ENCODE measurements around the gene ANKLE1. TPM values are rescaled to one million over a fixed set of nuclear protein-coding genes. Genes with fewer than 3 reads are reported as not detected.

ANKLE1 gene
- total and polyA plus RNA-seq, 8 donors: 0.04 to 0.59 (median 0.13) TPM; not detected in 1

DNA sequence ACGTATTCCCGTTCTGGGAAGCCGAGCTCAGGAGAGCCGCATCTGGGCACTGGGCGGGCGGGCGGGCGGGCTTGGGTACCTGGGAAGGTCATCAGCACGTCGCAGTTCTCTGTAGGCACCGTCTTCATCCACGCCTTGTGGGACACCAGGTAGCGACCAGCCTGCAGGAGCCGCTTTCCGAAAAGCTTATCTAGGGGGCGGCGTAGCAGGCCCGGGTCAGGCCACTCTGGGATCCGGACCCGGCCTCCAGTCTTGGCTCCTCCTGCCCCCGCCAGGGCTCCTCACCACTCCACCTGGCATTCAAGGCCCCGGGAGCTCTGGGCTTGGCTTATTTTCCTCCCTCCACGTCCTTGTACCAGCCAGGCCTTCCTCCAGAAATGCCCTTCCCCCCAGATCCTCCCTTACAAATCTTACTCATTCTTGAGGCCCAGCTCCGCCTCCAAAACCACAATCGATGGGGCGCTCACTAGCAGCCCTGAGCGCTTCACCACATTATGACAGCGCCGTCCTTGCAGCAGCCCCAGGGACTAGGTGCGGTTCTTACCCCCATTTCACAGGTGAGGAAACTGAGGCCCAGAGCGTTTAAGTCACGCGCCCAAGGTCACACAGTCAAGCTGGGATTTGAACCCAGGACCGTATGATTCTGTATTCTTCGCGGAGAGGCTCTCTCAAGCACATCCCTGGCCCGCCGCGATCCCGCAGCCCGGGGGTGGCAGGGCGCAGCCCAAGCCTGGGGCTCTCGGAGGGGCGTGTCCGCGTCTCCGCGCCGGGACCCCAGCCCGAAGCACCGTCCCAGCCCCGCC, 52.1 kb downstream of the ANKLE1 start:
- DNase-seq (peak in 2 of 6 donors; percentile 41 to 52), ATAC-seq (no peak), FAIRE-seq (no peak)
- WGBS, 2 donors: 40 to 51% methylated on average over 43 to 52 of the region's 52 CpGs
- intact Hi-C loops (cut with DNase I): no loop called here
- Histone ChIP-seq H3K9me3 (no peaks in the 10 kb centered on the region), H3K4me1 (peaks cover 0 to 19% (median 16%) of the 10 kb centered on the region in 3 donors), H3K27ac (peak overlapping the region in 1 of 4 donors; percentile 54), H3K4me3 (peak overlapping the region; percentile 75 to 85 (median 78)), H3K36me3 (no peaks in the 10 kb centered on the region), H3K27me3 (no peaks in the 10 kb centered on the region)
- TF ChIP-seq, protein P1, sequence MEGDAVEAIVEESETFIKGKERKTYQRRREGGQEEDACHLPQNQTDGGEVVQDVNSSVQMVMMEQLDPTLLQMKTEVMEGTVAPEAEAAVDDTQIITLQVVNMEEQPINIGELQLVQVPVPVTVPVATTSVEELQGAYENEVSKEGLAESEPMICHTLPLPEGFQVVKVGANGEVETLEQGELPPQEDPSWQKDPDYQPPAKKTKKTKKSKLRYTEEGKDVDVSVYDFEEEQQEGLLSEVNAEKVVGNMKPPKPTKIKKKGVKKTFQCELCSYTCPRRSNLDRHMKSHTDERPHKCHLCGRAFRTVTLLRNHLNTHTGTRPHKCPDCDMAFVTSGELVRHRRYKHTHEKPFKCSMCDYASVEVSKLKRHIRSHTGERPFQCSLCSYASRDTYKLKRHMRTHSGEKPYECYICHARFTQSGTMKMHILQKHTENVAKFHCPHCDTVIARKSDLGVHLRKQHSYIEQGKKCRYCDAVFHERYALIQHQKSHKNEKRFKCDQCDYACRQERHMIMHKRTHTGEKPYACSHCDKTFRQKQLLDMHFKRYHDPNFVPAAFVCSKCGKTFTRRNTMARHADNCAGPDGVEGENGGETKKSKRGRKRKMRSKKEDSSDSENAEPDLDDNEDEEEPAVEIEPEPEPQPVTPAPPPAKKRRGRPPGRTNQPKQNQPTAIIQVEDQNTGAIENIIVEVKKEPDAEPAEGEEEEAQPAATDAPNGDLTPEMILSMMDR (IDR thresholded peaks at IDR 0.05): no peak

DNA sequence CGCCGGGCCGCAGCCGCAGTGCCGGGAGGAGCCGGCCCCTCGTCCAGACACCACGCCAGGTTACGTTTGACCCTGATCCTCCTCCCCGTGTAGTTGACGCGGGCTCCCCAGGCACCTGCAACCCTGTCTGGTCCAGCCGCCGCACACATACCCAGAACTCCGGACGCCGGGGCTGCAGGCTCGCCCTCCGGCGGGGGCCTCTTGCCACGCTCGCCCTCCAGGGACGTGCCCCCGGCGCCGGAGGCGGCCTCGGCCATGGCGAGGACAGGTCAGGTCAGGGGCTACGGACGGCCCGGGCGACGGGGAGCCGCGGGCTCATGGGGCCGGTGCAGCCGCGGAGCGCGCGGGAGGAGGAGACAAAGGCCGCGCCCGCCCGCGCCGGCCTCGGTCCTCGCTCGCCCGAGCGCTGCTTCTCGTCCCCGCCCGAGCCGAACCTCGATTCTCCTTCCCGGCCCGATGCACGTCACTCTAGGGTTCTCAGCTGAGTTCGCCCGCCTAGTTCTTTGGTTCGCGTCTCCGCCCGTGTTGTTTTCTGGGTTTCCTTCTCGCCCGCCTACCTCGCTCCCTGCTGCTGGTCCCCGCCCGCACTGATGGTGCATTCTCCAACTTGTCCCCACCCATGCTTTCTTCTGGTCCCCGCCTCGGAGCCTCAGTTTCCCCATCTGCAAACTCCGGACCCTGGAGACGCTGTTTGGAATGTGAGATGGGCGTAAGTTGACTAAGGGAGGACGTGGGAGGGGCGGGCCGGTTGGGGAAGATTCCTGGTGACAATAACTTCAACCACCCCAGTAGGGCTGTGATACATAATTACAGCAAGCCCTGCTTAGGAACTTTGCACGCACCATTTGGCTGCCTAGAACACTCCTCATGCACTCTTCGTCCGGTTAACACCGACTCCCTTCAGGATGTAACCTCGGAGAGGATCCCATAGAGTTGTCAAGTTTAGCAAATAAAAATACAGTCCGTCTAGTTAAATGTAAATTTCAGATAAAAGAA, 53.0 kb downstream of the ANKLE1 start, which contains the start of gene ANO8:
ANO8 (minus strand) TSS at position 442 of the 996 bp plus-strand sequence; CDS start at position 257, 185 bp downstream.
- Histone ChIP-seq H3K36me3 (no peaks in the 10 kb centered on the region), H3K4me3 (peak within 1 kb of the TSS; percentile 75 to 85 (median 78)), H3K9me3 (no peaks in the 10 kb centered on the region), H3K27me3 (no peaks in the 10 kb centered on the region), H3K27ac (peak within 1 kb of the TSS in 3 of 4 donors; percentile 45 to 54 (median 50)), H3K4me1 (peaks cover 0 to 16% (median 15%) of the 10 kb centered on the region in 3 donors)
- ATAC-seq (peak; percentile 76 to 82 (median 78)), DNase-seq (peak; percentile 91 to 97 (median 94)), FAIRE-seq (no peak)
- TF ChIP-seq, protein P1 (IDR thresholded peaks at IDR 0.05): no peak
- 2% methylated on average over 79 to 86 of the region's 86 CpGs for WGBS, 2 donors
- intact Hi-C loops (cut with DNase I): no loop called here

DNA sequence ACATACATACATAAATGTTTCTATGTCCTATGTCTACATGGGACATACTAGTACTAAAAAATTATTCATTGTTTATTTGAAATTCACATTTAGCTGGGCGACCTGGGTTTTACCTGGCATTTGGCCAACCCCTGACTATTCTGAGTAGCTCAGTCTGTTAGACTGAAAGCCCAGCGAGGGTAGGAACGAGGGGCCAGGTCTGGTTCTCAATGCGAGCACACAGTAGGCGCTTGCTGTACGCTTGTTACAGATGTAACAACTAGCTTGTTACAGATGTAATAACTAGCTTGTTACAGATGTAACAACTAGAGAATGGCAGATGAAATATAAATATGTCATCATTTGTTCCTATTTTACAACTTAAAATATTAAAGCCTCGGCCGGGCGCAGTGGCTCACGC, 53.9 kb downstream of the ANKLE1 start:
- no peaks in the 10 kb centered on the region for H3K9me3 ChIP-seq
- TF ChIP-seq, protein P1 (IDR thresholded peaks at IDR 0.05): no peak
- DNase-seq (no peak), ATAC-seq (no peak), FAIRE-seq (no peak)
- H3K4me3 ChIP-seq: no peak overlapping the region
- peaks cover 0 to 16% (median 15%) of the 10 kb centered on the region in 3 donors for H3K4me1 ChIP-seq
- H3K27ac ChIP-seq: no peak overlapping the region
- H3K27me3 ChIP-seq: no peaks in the 10 kb centered on the region
- intact Hi-C loops (cut with DNase I): no loop called here
- H3K36me3 ChIP-seq: no peaks in the 10 kb centered on the region
- WGBS, 2 donors: 59 to 63% methylated on average over 10 of the region's 10 CpGs

Other genes starting within 250 kb of the ANKLE1 start
- gene HAUS8, start 206.4 kb upstream of the ANKLE1 start, total RNA-seq: 1 to 10 TPM; 2.0 to 5.6 (median 2.1) TPM
- 10 to 100 TPM in 1 of 2 donors, 1 to 10 TPM in 1; 6.5 to 12.0 TPM for gene HAUS8, start 206.4 kb upstream of the ANKLE1 start, polyA plus RNA-seq
- 10 to 100 TPM; 16.6 to 49.2 (median 20.8) TPM for gene MYO9B, start 206.1 kb upstream of the ANKLE1 start, total RNA-seq
- gene MYO9B, start 206.1 kb upstream of the ANKLE1 start, polyA plus RNA-seq: 10 to 100 TPM; 40.9 to 53.4 TPM
- 10 to 100 TPM; 12.8 to 22.4 (median 16.4) TPM for gene USE1, start 66.5 kb upstream of the ANKLE1 start, total RNA-seq
- gene USE1, start 66.5 kb upstream of the ANKLE1 start, polyA plus RNA-seq: 10 to 100 TPM; 43.3 to 46.6 TPM
- gene OCEL1, start 55.7 kb upstream of the ANKLE1 start, total RNA-seq: 10 to 100 TPM; 13.4 to 19.6 (median 16.9) TPM
- 10 to 100 TPM; 20.9 to 28.4 TPM for gene OCEL1, start 55.7 kb upstream of the ANKLE1 start, polyA plus RNA-seq
- gene NR2F6, start 36.0 kb upstream of the ANKLE1 start, total RNA-seq: 10 to 100 TPM; 32.5 to 51.2 (median 39.7) TPM
- gene NR2F6, start 36.0 kb upstream of the ANKLE1 start, polyA plus RNA-seq: 10 to 100 TPM; 21.3 to 23.5 TPM
- 1 to 10 TPM; 1.2 to 2.9 (median 1.8) TPM for gene USHBP1, start 17.2 kb upstream of the ANKLE1 start, total RNA-seq
- gene USHBP1, start 17.2 kb upstream of the ANKLE1 start, polyA plus RNA-seq: 10 to 100 TPM in 1 of 2 donors, 1 to 10 TPM in 1; 9.3 to 11.1 TPM
- 10 to 100 TPM; 25.5 to 46.8 (median 31.8) TPM for gene BABAM1, start 14.5 kb upstream of the ANKLE1 start, total RNA-seq
- gene BABAM1, start 14.5 kb upstream of the ANKLE1 start, polyA plus RNA-seq: 10 to 100 TPM; 64.1 to 71.1 TPM
- gene ABHD8, start 21.5 kb downstream of the ANKLE1 start, total RNA-seq: 1 to 10 TPM; 5.2 to 8.6 (median 6.0) TPM
- gene ABHD8, start 21.5 kb downstream of the ANKLE1 start, polyA plus RNA-seq: 1 to 10 TPM; 8.5 TPM
- 10 to 100 TPM; 32.4 to 41.9 (median 37.1) TPM for gene MRPL34, start 24.0 kb downstream of the ANKLE1 start, total RNA-seq
- gene MRPL34, start 24.0 kb downstream of the ANKLE1 start, polyA plus RNA-seq: 10 to 100 TPM; 42.9 to 78.1 TPM
- gene DDA1, start 27.7 kb downstream of the ANKLE1 start, total RNA-seq: 10 to 100 TPM in 3 of 6 donors, 1 to 10 TPM in 3; 6.1 to 12.4 (median 9.3) TPM
- 10 to 100 TPM; 21.4 to 25.4 TPM for gene DDA1, start 27.7 kb downstream of the ANKLE1 start, polyA plus RNA-seq
- gene ANO8, start 53.0 kb downstream of the ANKLE1 start, total RNA-seq: 10 to 100 TPM in 1 of 6 donors, 1 to 10 TPM in 5; 4.9 to 10.2 (median 5.4) TPM
- gene ANO8, start 53.0 kb downstream of the ANKLE1 start, polyA plus RNA-seq: 10 to 100 TPM in 1 of 2 donors, 1 to 10 TPM in 1; 7.1 to 19.0 TPM
- gene GTPBP3, start 55.7 kb downstream of the ANKLE1 start, total RNA-seq: 10 to 100 TPM in 3 of 6 donors, 1 to 10 TPM in 3; 9.1 to 15.2 (median 11.2) TPM
- 10 to 100 TPM; 17.9 to 28.2 TPM for gene GTPBP3, start 55.7 kb downstream of the ANKLE1 start, polyA plus RNA-seq
- 10 to 100 TPM; 32.0 to 86.5 (median 58.4) TPM for gene PLVAP, start 95.4 kb downstream of the ANKLE1 start, total RNA-seq
- 10 to 100 TPM; 70.5 to 87.6 TPM for gene PLVAP, start 95.4 kb downstream of the ANKLE1 start, polyA plus RNA-seq
- under 1 TPM in 2 of 6 donors, not detected in 4; 0.23 to 0.56 TPM for gene CCDC194, start 112.3 kb downstream of the ANKLE1 start, total RNA-seq
- gene CCDC194, start 112.3 kb downstream of the ANKLE1 start, polyA plus RNA-seq: not detected
- 10 to 100 TPM in 4 of 6 donors, 1 to 10 TPM in 2; 3.9 to 34.6 (median 15.4) TPM for gene BST2, start 123.7 kb downstream of the ANKLE1 start, total RNA-seq
- 10 to 100 TPM; 15.7 to 17.3 TPM for gene BST2, start 123.7 kb downstream of the ANKLE1 start, polyA plus RNA-seq
- 10 to 100 TPM; 20.6 to 27.3 (median 23.5) TPM for gene MVB12A, start 138.1 kb downstream of the ANKLE1 start, total RNA-seq
- 10 to 100 TPM; 43.7 to 58.7 TPM for gene MVB12A, start 138.1 kb downstream of the ANKLE1 start, polyA plus RNA-seq
- under 1 TPM; 0.13 to 1.00 (median 0.46) TPM for gene TMEM221, start 166.8 kb downstream of the ANKLE1 start, total RNA-seq
- under 1 TPM; 0.16 to 0.42 TPM for gene TMEM221, start 166.8 kb downstream of the ANKLE1 start, polyA plus RNA-seq
- gene NXNL1, start 179.0 kb downstream of the ANKLE1 start, total RNA-seq: not detected
- gene NXNL1, start 179.0 kb downstream of the ANKLE1 start, polyA plus RNA-seq: under 1 TPM in 1 of 2 donors, not detected in 1; 0.19 TPM
- 10 to 100 TPM in 3 of 6 donors, 1 to 10 TPM in 3; 9.4 to 18.1 (median 10.2) TPM for gene SLC27A1, start 188.6 kb downstream of the ANKLE1 start, total RNA-seq
- gene SLC27A1, start 188.6 kb downstream of the ANKLE1 start, polyA plus RNA-seq: 10 to 100 TPM; 31.4 to 37.1 TPM
- gene PGLS, start 229.7 kb downstream of the ANKLE1 start, total RNA-seq: 10 to 100 TPM; 28.8 to 53.8 (median 46.6) TPM
- 10 to 100 TPM; 53.6 to 65.8 TPM for gene PGLS, start 229.7 kb downstream of the ANKLE1 start, polyA plus RNA-seq